Activated CD8-positive, alpha-beta T cell treated with anti-CD3 and anti-CD28 coated beads for 36 hours (primary cell): Measurements from ENCODE around the gene OR7C1. TPM values are rescaled to one million over a fixed set of nuclear protein-coding genes. Genes with fewer than 3 reads are reported as not detected.

Experiments
- ATAC-seq: fragments of 200-7000 bp; cut with Tn5 transposase; one replicate; pipeline ENCODE4 v1.10.0; 2021; ENCODE audit warnings: mild to moderate bottlenecking, moderate library complexity
- CTCF ChIA-PET: fragments of 350-600 bp; sonication (Branson Sonifier 250); formaldehyde crosslinking; loops from one replicate; lab custom pipeline; 2021; ENCODE audit warnings: antibody characterized with exemption; lab: Charles Lee
- POLR2A ChIA-PET: fragments of 350-600 bp; sonication (Branson Sonifier 250); formaldehyde crosslinking; loops from one replicate; lab custom pipeline; 2021; ENCODE audit warnings: antibody characterized with exemption; lab: Charles Lee
- DNase-seq: peaks from one replicate; pipeline ENCODE4 v3.0.0-alpha.2; 2020
- H3K27ac Mint-ChIP-seq: one replicate; pipeline ENCODE4 v1.8.0; 2021; ENCODE audit warnings: mild to moderate bottlenecking, mixed read lengths
- H3K27me3 Mint-ChIP-seq: one replicate; pipeline ENCODE4 v1.8.0; 2021; ENCODE audit warnings: mixed read lengths
- H3K36me3 Mint-ChIP-seq: one replicate; pipeline ENCODE4 v1.8.0; 2021; ENCODE audit warnings: low read depth, mixed read lengths
- H3K4me1 Mint-ChIP-seq: one replicate; pipeline ENCODE4 v1.8.0; 2021; ENCODE audit warnings: low read depth, mixed read lengths
- H3K4me3 Mint-ChIP-seq: one replicate; pipeline ENCODE4 v1.8.0; 2021; ENCODE audit warnings: mild to moderate bottlenecking, moderate library complexity, mixed read lengths
- H3K9me3 Mint-ChIP-seq: one replicate; pipeline ENCODE4 v1.8.0; 2021; ENCODE audit warnings: mixed read lengths
- CTCF ChIP-seq: fragments of 200-600 bp; IDR thresholded peaks from one replicate; pipeline ENCODE4 v1.8.0; 2022; ENCODE audit warnings: antibody characterized with exemption, mild to moderate bottlenecking
- intact Hi-C: fragments of 100-400 bp; cut with micrococcal nuclease; formaldehyde crosslinking; loops from one replicate; pipeline ENCODE4 v1.10.0; 2022
- total RNA-seq, 2 experiments: library from RNA; stranded (reverse); gene quantifications; one replicate each; pipeline ENCODE4 v1.2.3, GENCODE V29; 2021

The OR7C1 gene
- total RNA-seq, 2 experiments from 2014 or later = not detected

GRCh38 chr19:14821937-14822336 lies 13.0 kb downstream of the OR7C1 start:
- H3K36me3 Mint-ChIP-seq = no peaks in the 10 kb centered on the region
- DNase-seq (no peak), ATAC-seq (no peak)
- H3K4me3 Mint-ChIP-seq = no peak overlapping the region
- ChIA-PET CTCF (no interaction called here), POLR2A (no interaction called here)
- intact Hi-C loops = no loop called here
- no peak for TF ChIP-seq CTCF
- H3K27me3 Mint-ChIP-seq = peaks cover 28% of the 10 kb centered on the region
- no peaks in the 10 kb centered on the region for H3K9me3 Mint-ChIP-seq
- H3K27ac Mint-ChIP-seq = no peak overlapping the region
- H3K4me1 Mint-ChIP-seq = no peaks in the 10 kb centered on the region

- no peak for DNase-seq
- POLR2A ChIA-PET = no interaction called here
- intact Hi-C loops = no loop called here
These were observed 16.4 kb downstream of the OR7C1 start for GRCh38 chr19:14818588-14818987.

GRCh38 chr19:14817052-14817451 lies 17.9 kb downstream of the OR7C1 start:
- ChIA-PET POLR2A (no interaction called here), CTCF (no interaction called here)
- DNase-seq (no peak), ATAC-seq (no peak)
- no peak for TF ChIP-seq CTCF
- Mint-ChIP-seq H3K9me3 (no peaks in the 10 kb centered on the region), H3K4me1 (no peaks in the 10 kb centered on the region), H3K27me3 (peaks cover 9% of the 10 kb centered on the region), H3K36me3 (no peaks in the 10 kb centered on the region), H3K27ac (no peak overlapping the region), H3K4me3 (no peak overlapping the region)
- intact Hi-C loops = no loop called here

More at GRCh38 chr19:14818588-14818987, 16.4 kb downstream of the OR7C1 start:
- no peak overlapping the region for H3K27ac Mint-ChIP-seq
- no peaks in the 10 kb centered on the region for H3K4me1 Mint-ChIP-seq
- CTCF ChIA-PET = no interaction called here
- no peaks in the 10 kb centered on the region for H3K9me3 Mint-ChIP-seq
- no peak for ATAC-seq
- H3K4me3 Mint-ChIP-seq = no peak overlapping the region
- H3K36me3 Mint-ChIP-seq = no peaks in the 10 kb centered on the region
- no peak for TF ChIP-seq CTCF
- peaks cover 9% of the 10 kb centered on the region for H3K27me3 Mint-ChIP-seq

GRCh38 chr19:14814982-14815652 lies 19.9 kb downstream of the OR7C1 start:
- POLR2A ChIA-PET = no interaction called here
- CTCF ChIA-PET = interaction anchor here (0.6 kb wide), 1 partner anchor 334 kb away, joined by 3 read pairs; no protein-coding TSS in a partner anchor
- intact Hi-C loops = no loop called here
- TF ChIP-seq CTCF = no peak
- H3K4me1 Mint-ChIP-seq = no peaks in the 10 kb centered on the region
- H3K27ac Mint-ChIP-seq = no peak overlapping the region
- no peak for DNase-seq
- H3K27me3 Mint-ChIP-seq = peaks cover 5% of the 10 kb centered on the region
- no peak for ATAC-seq
- H3K9me3 Mint-ChIP-seq = no peaks in the 10 kb centered on the region
- H3K36me3 Mint-ChIP-seq = no peaks in the 10 kb centered on the region
- no peak overlapping the region for H3K4me3 Mint-ChIP-seq

- ChIA-PET CTCF (no interaction called here), POLR2A (no interaction called here)
- Mint-ChIP-seq H3K27ac (no peak overlapping the region), H3K4me1 (no peaks in the 10 kb centered on the region), H3K36me3 (no peaks in the 10 kb centered on the region), H3K27me3 (peaks cover 6% of the 10 kb centered on the region), H3K9me3 (no peaks in the 10 kb centered on the region), H3K4me3 (no peak overlapping the region)
- intact Hi-C loops = no loop called here
- ATAC-seq (no peak), DNase-seq (no peak)
- TF ChIP-seq CTCF = no peak
These were observed 25.5 kb downstream of the OR7C1 start for GRCh38 chr19:14809272-14810057.
